NOMO-1 treated with dmso at 0.1 percent for 144 hours (cell line): Measurements from ENCODE around the gene ASCL3.
"Not testable (repeated sequence)": the region's sequence is repeated elsewhere in the genome, so short reads cannot be mapped to it uniquely, and the experiment has no call there.

Experiments
- DNase-seq: peaks from one replicate; lab custom pipeline; 2025; ENCODE audit not compliant: unreplicated experiment; lab: John Stamatoyannopoulos, UW

ASCL3 gene

DNA sequence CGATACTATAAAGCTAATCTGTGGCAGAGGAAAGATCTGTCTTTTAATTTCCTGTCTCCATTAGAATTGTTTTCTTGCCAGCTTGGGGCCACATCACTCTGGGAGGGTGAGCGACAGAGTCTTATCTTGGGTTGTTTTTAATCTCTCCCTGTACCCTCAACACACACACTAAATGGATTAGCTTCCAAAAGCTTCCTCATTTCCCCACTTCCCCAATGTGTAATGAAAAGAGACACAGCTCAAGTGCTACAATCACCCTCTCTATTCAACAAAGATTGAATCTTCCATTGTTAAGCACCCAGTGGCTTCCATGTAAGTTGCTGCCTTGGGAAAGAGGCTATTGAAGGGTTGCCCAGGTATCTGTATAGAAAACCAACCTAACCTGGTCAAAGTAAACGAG is 6.1 kb upstream of the ASCL3 start:
- DNase-seq, result no peak

DNA sequence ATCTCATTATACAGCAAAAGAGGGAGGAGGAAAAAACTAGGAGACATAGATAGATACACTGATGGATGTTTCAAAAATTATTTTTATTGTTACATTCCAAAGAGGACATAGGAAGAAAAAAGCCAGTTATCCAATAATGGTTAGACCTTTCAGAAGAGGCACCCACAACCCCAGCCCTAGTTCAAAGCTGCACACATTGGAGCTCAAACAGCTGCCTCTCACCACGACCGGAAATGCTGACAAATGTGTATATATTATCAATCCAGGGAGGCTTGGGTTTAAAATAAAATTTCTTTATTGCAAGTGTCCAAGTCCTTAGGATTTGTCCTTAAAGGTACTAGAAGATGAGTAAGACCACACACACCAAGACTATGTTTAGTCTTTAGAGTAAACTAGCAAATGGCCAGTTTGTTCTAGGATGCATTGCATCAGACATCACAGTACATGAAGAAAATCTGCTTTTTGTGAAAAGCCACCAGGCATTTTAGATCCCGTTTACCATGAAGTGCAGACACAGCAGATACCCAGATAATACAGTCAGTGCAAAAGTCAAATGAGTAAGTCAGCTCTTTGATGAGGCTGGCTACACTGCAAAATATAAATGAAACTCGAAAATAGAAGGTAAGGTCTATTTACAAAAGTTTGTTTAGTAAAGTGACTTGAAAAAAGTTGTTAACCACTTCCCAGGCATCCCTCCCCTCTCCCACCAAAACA is 4.6 kb upstream of the ASCL3 start:
- no peak for DNase-seq

GRCh38 chr11:8941341-8942103 is 1.3 kb downstream of the ASCL3 start:
- no peak for DNase-seq

DNA sequence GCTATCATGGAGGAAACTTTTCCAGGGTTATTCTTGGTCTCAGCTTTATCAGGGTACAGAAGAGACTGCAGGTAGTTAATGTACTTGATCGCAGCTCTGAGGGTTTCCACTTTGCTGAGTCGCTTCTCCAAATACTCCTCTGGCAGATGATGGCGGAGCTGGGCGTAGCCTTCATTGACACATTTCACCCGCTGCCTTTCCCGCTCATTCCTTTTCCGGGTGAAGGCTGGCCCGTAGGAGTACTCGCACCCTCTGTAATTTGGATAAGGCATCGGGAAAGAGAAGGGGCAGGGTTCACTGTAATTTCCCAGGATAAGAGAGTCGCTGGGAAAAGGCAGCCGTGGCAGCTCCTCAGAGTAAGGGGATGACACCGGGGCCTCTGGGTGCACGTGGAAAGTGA is 5.2 kb downstream of the ASCL3 start:
- no peak for DNase-seq

DNA sequence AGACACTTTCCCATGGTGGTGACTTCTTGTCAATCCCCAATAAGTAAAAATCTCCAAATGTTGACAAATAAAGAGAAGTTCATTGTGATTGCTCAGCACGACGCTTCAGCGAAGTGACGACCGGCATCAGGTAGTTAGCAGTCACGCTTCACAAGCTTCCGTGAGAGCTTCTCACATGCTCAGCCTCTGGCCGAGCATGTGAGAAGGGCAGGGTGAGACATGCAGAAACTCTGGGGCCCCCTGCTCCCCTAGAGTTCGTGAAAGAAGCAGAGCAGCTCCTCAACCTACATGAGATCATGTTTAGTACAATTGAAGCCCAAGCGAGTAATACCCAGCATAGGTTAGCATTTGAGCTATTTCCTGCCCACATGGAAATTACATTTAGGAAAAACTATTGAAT is 5.7 kb downstream of the ASCL3 start:
- no peak for DNase-seq

GRCh38 chr11:8935789-8936188 is 7.0 kb downstream of the ASCL3 start:
- not testable (repeated sequence) for DNase-seq

DNA sequence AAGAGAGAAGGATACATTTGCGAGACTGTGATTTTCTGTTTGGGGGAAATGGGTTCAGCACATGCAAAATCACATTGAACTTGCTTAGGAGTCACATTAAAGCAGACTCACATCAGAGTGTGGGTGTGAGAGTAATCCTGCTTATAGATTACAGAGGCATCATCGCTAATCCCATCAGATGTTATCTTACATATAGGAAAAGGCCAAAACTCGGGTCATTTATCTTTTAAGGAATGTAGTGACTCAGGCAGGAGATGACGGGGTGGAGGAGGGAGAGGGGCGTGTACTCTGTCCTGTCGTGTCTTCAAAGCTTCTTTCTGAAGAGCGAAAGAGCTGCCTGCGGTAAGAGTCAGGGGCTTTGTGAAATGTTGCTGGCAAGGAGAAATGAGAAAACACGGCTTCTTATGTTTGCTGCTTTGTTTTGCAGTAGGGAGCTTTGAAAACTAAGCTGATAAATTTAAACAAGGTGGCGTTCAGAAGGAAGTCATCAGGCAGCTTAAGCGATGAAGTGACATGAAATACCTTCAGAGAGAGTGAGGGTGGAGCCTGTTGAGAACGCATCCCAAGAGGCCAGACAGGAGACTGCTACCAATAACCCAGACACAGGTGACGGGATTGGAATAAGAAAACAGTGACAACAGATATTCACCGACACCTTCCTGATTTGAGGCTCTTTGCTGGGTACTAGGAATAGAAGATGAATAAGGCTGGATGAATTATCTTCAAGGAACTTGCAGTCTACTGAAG is 7.9 kb downstream of the ASCL3 start:
- no peak for DNase-seq

GRCh38 chr11:8933931-8934330 is 8.9 kb downstream of the ASCL3 start:
- DNase-seq, result no peak

GRCh38 chr11:8932564-8933180 is 10.1 kb downstream of the ASCL3 start, which contains the start of gene C11orf16:
C11orf16 (minus strand) TSS chr11:8932947; CDS start chr11:8932308, 639 bp downstream.
- no peak for DNase-seq

- no peak for DNase-seq
Measured at GRCh38 chr11:8930456-8931175, 12.2 kb downstream of the ASCL3 start.

- no peak for DNase-seq
Measured at GRCh38 chr11:8928981-8929615, 13.7 kb downstream of the ASCL3 start.

GRCh38 chr11:8928205-8928604 is 14.6 kb downstream of the ASCL3 start:
- no peak for DNase-seq

GRCh38 chr11:8927233-8927632 is 15.6 kb downstream of the ASCL3 start:
- DNase-seq, result no peak

GRCh38 chr11:8926236-8926635 is 16.6 kb downstream of the ASCL3 start:
- no peak for DNase-seq

GRCh38 chr11:8925711-8926110 is 17.1 kb downstream of the ASCL3 start:
- DNase-seq, result no peak

- DNase-seq, result no peak
Measured at GRCh38 chr11:8922691-8923090, 20.1 kb downstream of the ASCL3 start.

DNA sequence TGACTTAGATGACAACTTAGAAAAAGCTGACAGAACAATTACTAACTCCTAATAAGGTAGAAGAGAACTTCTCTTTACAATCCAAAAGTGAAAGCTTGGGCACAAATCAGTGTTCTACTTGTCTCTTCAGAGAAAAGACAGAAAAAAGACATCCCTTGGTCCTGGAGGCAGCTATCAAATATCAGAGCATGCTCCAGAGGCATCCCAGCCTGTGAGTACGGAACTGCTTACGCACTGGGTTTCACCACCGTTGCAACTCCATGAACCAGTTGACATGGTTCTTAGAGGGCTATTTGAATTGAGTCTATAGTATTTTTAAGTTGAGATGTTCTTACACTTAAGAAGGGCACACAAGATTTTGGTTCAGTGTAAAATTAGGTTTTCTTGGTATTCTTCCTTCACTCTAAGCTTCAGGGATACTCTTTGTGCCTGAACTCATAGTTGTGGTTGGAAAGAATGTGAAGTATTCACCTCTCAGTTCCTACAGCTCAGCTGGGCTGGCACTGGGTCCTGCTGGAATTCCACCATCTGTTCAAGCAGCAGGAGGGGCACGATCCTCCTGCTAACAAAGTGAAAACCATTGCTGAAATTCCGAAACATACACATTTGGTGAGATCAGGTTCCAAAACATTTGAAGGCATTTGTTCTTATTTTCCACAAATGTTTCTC is 25.5 kb downstream of the ASCL3 start:
- no peak for DNase-seq

- DNase-seq, result no peak
Measured at GRCh38 chr11:8914661-8915018, 28.2 kb downstream of the ASCL3 start.

- DNase-seq, result no peak
Measured at GRCh38 chr11:8913961-8914660, 28.7 kb downstream of the ASCL3 start.
